Measurements from ENCODE around the gene SLC5A8.

DNA sequence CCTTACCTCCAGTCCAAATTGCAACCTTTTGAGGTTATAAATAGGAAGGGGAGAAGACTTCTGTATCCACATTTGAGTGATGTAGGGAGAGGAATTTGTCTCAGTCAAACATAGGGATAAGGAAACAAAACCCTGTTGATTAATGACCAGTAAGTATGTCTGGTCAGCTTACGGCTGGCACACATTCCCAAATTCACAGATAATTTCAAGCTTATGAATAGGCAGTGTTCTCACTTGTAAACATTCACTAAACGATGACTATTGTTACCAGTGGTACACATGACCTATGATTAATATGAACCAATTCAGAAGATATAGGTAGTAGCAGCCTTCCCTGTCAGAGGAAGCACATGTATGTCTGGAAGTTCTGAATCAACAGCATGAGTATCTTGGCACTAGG lies 33.0 kb upstream of the SLC5A8 start:
- TF ChIP-seq, protein P1, sequence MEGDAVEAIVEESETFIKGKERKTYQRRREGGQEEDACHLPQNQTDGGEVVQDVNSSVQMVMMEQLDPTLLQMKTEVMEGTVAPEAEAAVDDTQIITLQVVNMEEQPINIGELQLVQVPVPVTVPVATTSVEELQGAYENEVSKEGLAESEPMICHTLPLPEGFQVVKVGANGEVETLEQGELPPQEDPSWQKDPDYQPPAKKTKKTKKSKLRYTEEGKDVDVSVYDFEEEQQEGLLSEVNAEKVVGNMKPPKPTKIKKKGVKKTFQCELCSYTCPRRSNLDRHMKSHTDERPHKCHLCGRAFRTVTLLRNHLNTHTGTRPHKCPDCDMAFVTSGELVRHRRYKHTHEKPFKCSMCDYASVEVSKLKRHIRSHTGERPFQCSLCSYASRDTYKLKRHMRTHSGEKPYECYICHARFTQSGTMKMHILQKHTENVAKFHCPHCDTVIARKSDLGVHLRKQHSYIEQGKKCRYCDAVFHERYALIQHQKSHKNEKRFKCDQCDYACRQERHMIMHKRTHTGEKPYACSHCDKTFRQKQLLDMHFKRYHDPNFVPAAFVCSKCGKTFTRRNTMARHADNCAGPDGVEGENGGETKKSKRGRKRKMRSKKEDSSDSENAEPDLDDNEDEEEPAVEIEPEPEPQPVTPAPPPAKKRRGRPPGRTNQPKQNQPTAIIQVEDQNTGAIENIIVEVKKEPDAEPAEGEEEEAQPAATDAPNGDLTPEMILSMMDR (IDR thresholded peaks at IDR 0.05; ENCODE audit: poor library complexity): no peak
- TF ChIP-seq EZH2phosphoT487 (IDR thresholded peaks at IDR 0.05; ENCODE audit: low read depth, severe bottlenecking, unreplicated experiment) (no peak), EZH2 (IDR thresholded peaks at IDR 0.05; ENCODE audit: borderline replicate concordance) (no peak)
